ENCODE results near the gene TADA2A. TPM values are rescaled to one million over a fixed set of nuclear protein-coding genes. Genes with fewer than 3 reads are reported as not detected.

Gene TADA2A
- polyA plus RNA-seq, 1 donor (not counting 4 experiments of a cell fraction or from before 2014, with no cell fraction given) = 13.8 TPM

DNA sequence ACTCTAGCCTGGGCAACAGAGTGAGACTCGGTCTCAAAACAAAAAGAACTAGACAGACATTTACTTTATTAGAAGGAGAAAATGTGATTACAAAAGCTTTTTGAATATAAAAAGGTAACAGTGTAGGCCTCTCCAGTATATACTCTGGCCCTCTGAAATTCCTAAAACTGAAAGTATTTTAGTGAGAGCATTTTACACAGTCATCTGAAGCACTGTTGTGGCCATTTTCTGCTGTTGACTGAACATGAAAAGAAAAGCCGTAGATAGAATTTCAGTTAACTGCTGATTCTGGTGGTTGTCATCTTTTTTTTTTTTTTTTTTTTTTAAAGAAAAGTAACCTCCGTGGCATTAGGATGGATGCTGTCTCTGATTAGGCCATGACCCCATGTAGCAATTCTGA lies 98.6 kb downstream of the TADA2A start:
- no peak overlapping the region for H3K27ac ChIP-seq (ENCODE audit: control insufficient read depth, insufficient read depth, low read length)
- H3K9me1 ChIP-seq (ENCODE audit: control insufficient read depth, extremely low read depth, insufficient read depth, low read length) = no peaks in the 10 kb centered on the region
- TF ChIP-seq EZH2 (IDR thresholded peaks at IDR 0.05; ENCODE audit: low read length) (no peak), CTCF (optimal IDR thresholded peaks at IDR 0.05 in 1 of 3, IDR thresholded peaks at IDR 0.05 in 1 of 3, conservative IDR thresholded peaks at IDR 0.05 in 1 of 3; ENCODE audit: extremely low read depth in 1 of 3, insufficient read depth in 2 of 3, low read length in 3 of 3) (no peak)
- no peak overlapping the region for H3K9ac ChIP-seq (ENCODE audit: control insufficient read depth, extremely low read depth, insufficient read depth, low read length)
- H3K79me2 ChIP-seq (ENCODE audit: control insufficient read depth, insufficient read depth, low read length) = peaks cover 96% of the 10 kb centered on the region
- dilution Hi-C loops (cut with MboI; ENCODE audit: extremely low pct_ligation_motif_present, low sequenced_read_pairs) = no loop called here
- no peak overlapping the region for H3K4me2 ChIP-seq (ENCODE audit: control insufficient read depth, extremely low read depth, insufficient read depth, low read depth, low read length)
- FAIRE-seq (no peak), DNase-seq (ENCODE audit: low read depth, low spot score) (no peak)
- H3K27me3 ChIP-seq (ENCODE audit: control insufficient read depth, extremely low read depth, insufficient read depth, low read length) = no peaks in the 10 kb centered on the region
- H3K4me3 ChIP-seq (ENCODE audit: control insufficient read depth in 2 of 3, extremely low read depth in 1 of 3, insufficient read depth in 2 of 3, low read depth in 1 of 3, low read length in 3 of 3) = no peak overlapping the region
- H4K20me1 ChIP-seq (ENCODE audit: control insufficient read depth, extremely low read depth, insufficient read depth, low read length) = peaks cover 35% of the 10 kb centered on the region
- peaks cover 22% of the 10 kb centered on the region for H3K4me1 ChIP-seq (ENCODE audit: control insufficient read depth, extremely low read depth, insufficient read depth, low read length)
- no peak overlapping the region for H2AFZ ChIP-seq (ENCODE audit: control insufficient read depth, low read length)
- peaks cover 27 to 51% of the 10 kb centered on the region in 2 experiments for H3K36me3 ChIP-seq (ENCODE audit: control insufficient read depth in 2 of 2, extremely low read depth in 1 of 2, insufficient read depth in 2 of 2, low read length in 2 of 2)
- no peaks in the 10 kb centered on the region for H3K9me3 ChIP-seq (ENCODE audit: control insufficient read depth, low read depth, low read length)

GRCh38 chr17:37506678-37507077 lies 100.0 kb downstream of the TADA2A start:
- Histone ChIP-seq H4K20me1 (ENCODE audit: control insufficient read depth, extremely low read depth, insufficient read depth, low read length) (peaks cover 30% of the 10 kb centered on the region), H3K9me1 (ENCODE audit: control insufficient read depth, extremely low read depth, insufficient read depth, low read length) (no peaks in the 10 kb centered on the region), H3K27me3 (ENCODE audit: control insufficient read depth, extremely low read depth, insufficient read depth, low read length) (no peaks in the 10 kb centered on the region), H3K9ac (ENCODE audit: control insufficient read depth, extremely low read depth, insufficient read depth, low read length) (peak overlapping the region; percentile 38), H2AFZ (ENCODE audit: control insufficient read depth, low read length) (no peak overlapping the region), H3K4me2 (ENCODE audit: control insufficient read depth, extremely low read depth, insufficient read depth, low read depth, low read length) (peak overlapping the region; percentile 25), H3K27ac (ENCODE audit: control insufficient read depth, insufficient read depth, low read length) (peak overlapping the region; percentile 29), H3K9me3 (ENCODE audit: control insufficient read depth, low read depth, low read length) (no peaks in the 10 kb centered on the region), H3K4me1 (ENCODE audit: control insufficient read depth, extremely low read depth, insufficient read depth, low read length) (peaks cover 10% of the 10 kb centered on the region), H3K36me3 (ENCODE audit: control insufficient read depth in 2 of 2, extremely low read depth in 1 of 2, insufficient read depth in 2 of 2, low read length in 2 of 2) (peaks cover 29 to 47% of the 10 kb centered on the region in 2 experiments), H3K79me2 (ENCODE audit: control insufficient read depth, insufficient read depth, low read length) (peaks cover 93% of the 10 kb centered on the region), H3K4me3 (ENCODE audit: control insufficient read depth in 2 of 3, extremely low read depth in 1 of 3, insufficient read depth in 2 of 3, low read depth in 1 of 3, low read length in 3 of 3) (no peak overlapping the region)
- no peak for FAIRE-seq
- DNase-seq (ENCODE audit: low read depth, low spot score) = no peak
- dilution Hi-C loops (cut with MboI; ENCODE audit: extremely low pct_ligation_motif_present, low sequenced_read_pairs) = no loop called here
- TF ChIP-seq CTCF (optimal IDR thresholded peaks at IDR 0.05 in 1 of 3, IDR thresholded peaks at IDR 0.05 in 1 of 3, conservative IDR thresholded peaks at IDR 0.05 in 1 of 3; ENCODE audit: extremely low read depth in 1 of 3, insufficient read depth in 2 of 3, low read length in 3 of 3) (peak; percentile 56 to 89 (median 75)), EZH2 (IDR thresholded peaks at IDR 0.05; ENCODE audit: low read length) (no peak)

All from keratinocyte (primary cell).